ENCODE data around the gene AAGAB.

The AAGAB gene

DNA sequence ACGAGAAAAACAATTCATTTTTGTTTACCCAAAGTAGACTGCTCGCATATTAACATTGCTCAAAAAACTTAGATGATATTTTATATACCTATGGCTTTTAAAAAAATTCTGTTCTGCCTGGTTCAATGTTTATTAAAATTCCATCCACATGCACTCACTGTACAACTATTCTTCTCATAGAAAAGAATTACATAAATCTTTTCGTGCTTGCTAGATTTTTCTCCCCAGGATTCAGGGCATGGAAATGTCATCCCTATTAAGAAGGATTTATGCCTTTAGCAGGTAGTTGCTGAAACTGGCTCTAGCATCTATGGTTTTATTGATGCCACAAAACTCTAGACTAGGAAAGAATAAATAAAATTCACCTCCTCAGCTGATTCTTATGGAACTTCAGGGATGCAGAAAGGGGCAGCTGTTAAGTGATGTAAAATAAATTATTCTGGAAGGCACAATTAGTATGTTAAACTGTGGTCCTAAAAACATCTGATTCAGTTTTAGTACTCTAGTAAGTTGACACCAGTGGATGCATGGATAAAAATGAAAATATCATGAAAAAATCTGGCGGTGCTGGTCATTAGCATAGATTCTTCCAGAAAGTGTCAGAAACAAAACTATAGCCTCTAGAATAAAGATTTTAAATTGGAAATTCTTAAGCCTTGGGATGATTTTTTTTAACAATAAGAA lies 41.6 kb downstream of the AAGAB start:
- H3K9me2 ChIP-seq (replicated peaks; ENCODE audit: insufficient read depth, low read length): no peaks in the 10 kb centered on the region
- H3K4me2 ChIP-seq (ENCODE audit: low read depth, low read length, poor library complexity, severe bottlenecking): no peak overlapping the region
- H3F3A ChIP-seq (ENCODE audit: insufficient read depth): no peaks in the 10 kb centered on the region
- no peaks in the 10 kb centered on the region for H3K79me2 ChIP-seq (ENCODE audit: insufficient read depth, low read length)
- H4K20me1 ChIP-seq (ENCODE audit: low read depth, low read length): no peaks in the 10 kb centered on the region
- TF ChIP-seq EZH2phosphoT487 (conservative IDR thresholded peaks at IDR 0.05; ENCODE audit: low read length): no peak
- TF ChIP-seq, protein P1, sequence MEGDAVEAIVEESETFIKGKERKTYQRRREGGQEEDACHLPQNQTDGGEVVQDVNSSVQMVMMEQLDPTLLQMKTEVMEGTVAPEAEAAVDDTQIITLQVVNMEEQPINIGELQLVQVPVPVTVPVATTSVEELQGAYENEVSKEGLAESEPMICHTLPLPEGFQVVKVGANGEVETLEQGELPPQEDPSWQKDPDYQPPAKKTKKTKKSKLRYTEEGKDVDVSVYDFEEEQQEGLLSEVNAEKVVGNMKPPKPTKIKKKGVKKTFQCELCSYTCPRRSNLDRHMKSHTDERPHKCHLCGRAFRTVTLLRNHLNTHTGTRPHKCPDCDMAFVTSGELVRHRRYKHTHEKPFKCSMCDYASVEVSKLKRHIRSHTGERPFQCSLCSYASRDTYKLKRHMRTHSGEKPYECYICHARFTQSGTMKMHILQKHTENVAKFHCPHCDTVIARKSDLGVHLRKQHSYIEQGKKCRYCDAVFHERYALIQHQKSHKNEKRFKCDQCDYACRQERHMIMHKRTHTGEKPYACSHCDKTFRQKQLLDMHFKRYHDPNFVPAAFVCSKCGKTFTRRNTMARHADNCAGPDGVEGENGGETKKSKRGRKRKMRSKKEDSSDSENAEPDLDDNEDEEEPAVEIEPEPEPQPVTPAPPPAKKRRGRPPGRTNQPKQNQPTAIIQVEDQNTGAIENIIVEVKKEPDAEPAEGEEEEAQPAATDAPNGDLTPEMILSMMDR (IDR thresholded peaks at IDR 0.05; ENCODE audit: insufficient read depth, low read length, poor library complexity, severe bottlenecking): no peak
- peaks cover 6% of the 10 kb centered on the region; the same call in 1 of the 2 replicates for H3K36me3 ChIP-seq (ENCODE audit: low read length)
- H3K27ac ChIP-seq (ENCODE audit: low read depth, low read length): no peak overlapping the region
- H3K4me3 ChIP-seq (ENCODE audit: insufficient read depth, low read length, poor library complexity, severe bottlenecking): no peak overlapping the region
- no peak overlapping the region for H2AFZ ChIP-seq (ENCODE audit: low read depth, low read length, severe bottlenecking)
- no peak overlapping the region for H3K9ac ChIP-seq (ENCODE audit: low read length)
- no peaks in the 10 kb centered on the region for H3K27me3 ChIP-seq (ENCODE audit: low read length)
- no peaks in the 10 kb centered on the region for H3K9me3 ChIP-seq (ENCODE audit: insufficient read depth, low read length)

DNA sequence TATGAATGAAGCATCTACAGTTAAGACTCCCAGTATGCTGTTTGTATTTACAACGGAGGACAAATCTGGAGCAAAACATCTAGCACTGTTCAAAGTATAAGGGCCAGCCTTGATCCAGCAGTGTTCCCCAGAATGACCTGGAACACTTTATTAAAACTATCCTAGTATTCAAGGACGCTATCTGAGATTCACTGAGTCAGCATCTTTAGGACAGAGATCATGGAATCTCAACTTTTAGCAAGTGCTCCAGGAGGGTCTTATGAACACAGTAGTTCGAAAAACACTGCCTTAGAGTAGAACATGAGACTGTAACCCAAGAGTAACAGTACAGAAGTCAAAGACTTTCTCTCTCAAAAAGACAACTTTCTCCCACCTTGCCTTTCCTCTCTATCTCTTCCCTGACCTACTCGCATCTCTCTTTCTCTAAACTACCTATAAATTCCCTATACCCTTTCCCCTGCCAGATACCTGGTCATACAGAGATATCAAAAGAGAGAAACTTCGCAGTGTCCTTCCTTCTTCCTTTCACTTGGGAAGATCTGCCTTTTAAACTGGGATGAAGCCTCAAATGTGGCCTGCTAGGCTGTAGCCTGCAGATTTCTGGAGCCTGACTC lies 43.8 kb downstream of the AAGAB start:
- H3K4me3 ChIP-seq (ENCODE audit: insufficient read depth, low read length, poor library complexity, severe bottlenecking): no peak overlapping the region
- H3K27ac ChIP-seq (ENCODE audit: low read depth, low read length): no peak overlapping the region
- H3K4me2 ChIP-seq (ENCODE audit: low read depth, low read length, poor library complexity, severe bottlenecking): no peak overlapping the region
- no peaks in the 10 kb centered on the region for H3K27me3 ChIP-seq (ENCODE audit: low read length)
- no peak overlapping the region for H2AFZ ChIP-seq (ENCODE audit: low read depth, low read length, severe bottlenecking)
- H3K9ac ChIP-seq (ENCODE audit: low read length): no peak overlapping the region
- peaks cover 6% of the 10 kb centered on the region; the same call in 1 of the 2 replicates for H3K36me3 ChIP-seq (ENCODE audit: low read length)
- no peaks in the 10 kb centered on the region for H3K9me2 ChIP-seq (replicated peaks; ENCODE audit: insufficient read depth, low read length)
- H3K79me2 ChIP-seq (ENCODE audit: insufficient read depth, low read length): no peaks in the 10 kb centered on the region
- H4K20me1 ChIP-seq (ENCODE audit: low read depth, low read length): no peaks in the 10 kb centered on the region
- no peaks in the 10 kb centered on the region for H3K9me3 ChIP-seq (ENCODE audit: insufficient read depth, low read length)
- TF ChIP-seq, protein P1 (IDR thresholded peaks at IDR 0.05; ENCODE audit: insufficient read depth, low read length, poor library complexity, severe bottlenecking): no peak
- TF ChIP-seq EZH2phosphoT487 (conservative IDR thresholded peaks at IDR 0.05; ENCODE audit: low read length): no peak
- no peaks in the 10 kb centered on the region for H3F3A ChIP-seq (ENCODE audit: insufficient read depth)

DNA sequence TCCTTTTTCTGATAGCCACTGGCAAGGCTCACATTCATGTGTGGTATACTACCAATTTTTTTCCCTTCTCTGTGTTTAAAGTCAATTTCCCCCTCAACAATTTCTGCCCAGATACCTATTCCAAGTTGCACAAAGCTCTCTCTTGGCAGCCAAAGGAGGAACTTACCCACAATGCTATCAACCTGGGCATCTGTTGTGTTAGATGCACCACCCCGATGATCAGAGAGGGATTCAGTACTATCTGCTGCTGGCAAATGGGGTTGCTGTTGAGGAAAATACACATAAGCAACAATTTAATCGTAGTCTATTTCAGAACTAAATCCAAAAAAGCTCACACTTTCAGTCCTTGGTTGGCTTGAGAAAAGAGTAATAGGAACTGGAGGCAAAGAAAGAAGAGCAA lies 46.1 kb downstream of the AAGAB start:
- Histone ChIP-seq H4K20me1 (ENCODE audit: low read depth, low read length) (no peaks in the 10 kb centered on the region), H3K4me2 (ENCODE audit: low read depth, low read length, poor library complexity, severe bottlenecking) (no peak overlapping the region), H2AFZ (ENCODE audit: low read depth, low read length, severe bottlenecking) (no peak overlapping the region), H3K27me3 (ENCODE audit: low read length) (no peaks in the 10 kb centered on the region), H3K79me2 (ENCODE audit: insufficient read depth, low read length) (no peaks in the 10 kb centered on the region), H3K9me2 (replicated peaks; ENCODE audit: insufficient read depth, low read length) (no peaks in the 10 kb centered on the region), H3F3A (ENCODE audit: insufficient read depth) (no peaks in the 10 kb centered on the region), H3K9ac (ENCODE audit: low read length) (no peak overlapping the region), H3K9me3 (ENCODE audit: insufficient read depth, low read length) (no peaks in the 10 kb centered on the region), H3K36me3 (ENCODE audit: low read length) (peaks cover 6% of the 10 kb centered on the region; the same call in 1 of the 2 replicates), H3K27ac (ENCODE audit: low read depth, low read length) (no peak overlapping the region), H3K4me3 (ENCODE audit: insufficient read depth, low read length, poor library complexity, severe bottlenecking) (no peak overlapping the region)
- TF ChIP-seq, protein P1 (IDR thresholded peaks at IDR 0.05; ENCODE audit: insufficient read depth, low read length, poor library complexity, severe bottlenecking): no peak
- TF ChIP-seq EZH2phosphoT487 (conservative IDR thresholded peaks at IDR 0.05; ENCODE audit: low read length): no peak

Data from SU-DHL-6 (cell line).